ENCODE results near the gene VMAC.

The VMAC gene

DNA sequence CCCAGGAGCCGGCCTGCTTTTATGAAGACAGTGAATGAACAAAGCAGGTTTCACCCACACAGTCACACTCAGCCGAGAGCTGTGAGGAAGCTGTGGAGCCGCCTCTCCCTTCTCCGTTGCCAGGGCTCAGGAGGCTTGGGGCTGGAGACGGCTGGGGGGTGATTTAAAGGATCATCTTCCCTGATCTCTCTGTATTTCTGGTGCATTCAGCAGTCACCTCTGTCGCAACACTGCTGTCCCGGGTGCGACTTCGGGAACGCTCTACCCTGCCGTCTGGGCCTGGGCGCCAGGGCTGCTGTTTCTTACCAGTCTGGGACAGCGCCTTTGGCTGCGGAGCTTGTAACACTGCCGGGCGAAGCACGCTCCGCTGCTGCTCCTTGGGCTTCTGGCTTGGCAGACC, 27.5 kb downstream of the VMAC start:
- TF ChIP-seq ELF4 (IDR thresholded peaks at IDR 0.05) = no peak
- no peak for TF ChIP-seq SP1 (IDR thresholded peaks at IDR 0.05)
- TF ChIP-seq FOXA1 (IDR thresholded peaks at IDR 0.05) = no peak
- no peak for TF ChIP-seq L3MBTL2 (conservative IDR thresholded peaks at IDR 0.05)
- no peak for TF ChIP-seq HDGF (IDR thresholded peaks at IDR 0.05; ENCODE audit: borderline replicate concordance)
- no peak for TF ChIP-seq BHLHE40 (IDR thresholded peaks at IDR 0.05; ENCODE audit: borderline replicate concordance)
- DNase-seq (ENCODE audit: extremely low spot score) = no peak
- ChIA-PET CTCF (no interaction called here), POLR2A (no interaction called here)

DNA sequence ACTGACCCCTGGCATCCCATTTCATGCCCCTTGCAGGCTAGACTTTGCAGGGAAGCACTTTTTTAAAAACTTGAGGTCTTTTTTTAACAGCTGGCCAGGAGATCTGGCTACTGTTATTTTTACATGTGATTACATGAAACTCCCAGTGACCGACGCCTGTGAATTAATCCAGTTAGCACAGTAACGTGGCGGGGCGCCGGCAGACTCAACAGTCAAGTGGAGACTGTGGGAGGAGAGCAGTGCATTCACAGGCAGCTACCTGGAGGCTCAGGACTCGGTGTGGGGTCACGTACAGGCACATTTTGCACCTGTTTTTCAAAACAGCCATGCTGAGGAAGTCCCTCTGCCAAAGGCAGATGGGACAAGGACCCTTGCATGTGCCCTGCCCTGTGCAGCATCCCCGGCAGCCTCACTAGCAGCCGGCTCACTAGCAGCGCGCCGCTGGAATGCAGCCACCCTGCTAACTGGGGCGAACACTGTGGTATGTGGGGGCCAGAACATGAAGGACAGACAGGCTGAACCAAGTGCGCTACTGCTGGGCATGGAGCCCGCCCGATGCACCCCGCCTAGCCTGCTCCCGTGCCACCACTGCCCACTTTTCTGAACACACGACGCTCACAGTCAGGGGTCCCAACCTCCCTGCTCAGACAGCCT, 28.1 kb downstream of the VMAC start:
- no peak for DNase-seq (ENCODE audit: extremely low spot score)
- ChIA-PET CTCF (no interaction called here), POLR2A (no interaction called here)
- TF ChIP-seq SP1 (IDR thresholded peaks at IDR 0.05) (no peak), SUZ12 (IDR thresholded peaks at IDR 0.05) (no peak), HDGF (IDR thresholded peaks at IDR 0.05; ENCODE audit: borderline replicate concordance) (no peak), ARNT (IDR thresholded peaks at IDR 0.05) (no peak)

DNA sequence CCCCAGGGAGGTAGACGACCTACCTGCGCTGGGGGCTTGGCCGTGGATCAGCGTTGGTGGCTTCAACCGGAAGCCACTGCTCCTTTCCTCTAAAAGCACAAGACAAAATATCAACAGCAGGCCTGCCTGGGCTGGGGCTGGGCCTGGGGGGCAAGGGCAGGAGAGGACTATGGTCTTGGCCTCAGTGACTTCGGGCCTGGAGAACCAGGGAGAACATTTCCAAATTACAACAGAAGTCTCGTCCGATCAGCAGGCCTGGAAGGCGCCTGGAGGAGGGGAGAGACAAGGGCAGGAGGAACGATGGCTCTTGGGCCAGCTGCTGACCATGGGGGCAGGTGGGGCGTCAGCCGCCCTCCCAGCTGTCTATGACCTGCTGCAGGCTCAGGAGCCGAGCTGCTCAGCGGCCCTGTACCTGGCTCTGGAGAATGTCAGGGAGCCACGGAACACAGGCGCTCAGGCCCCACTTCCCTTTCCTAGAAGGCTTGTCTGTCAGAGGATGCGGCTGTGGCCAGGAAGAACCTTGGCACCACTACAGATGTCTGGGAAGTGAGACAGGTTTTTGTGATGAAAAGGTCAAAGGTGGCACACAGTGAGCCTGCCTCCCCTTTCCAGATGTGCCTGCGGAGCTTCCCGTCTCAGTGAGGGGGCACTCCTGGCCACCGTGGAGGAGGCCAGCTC, 28.9 kb downstream of the VMAC start:
- ChIA-PET POLR2A (no interaction called here), CTCF (no interaction called here)
- no peak for TF ChIP-seq LEF1 (IDR thresholded peaks at IDR 0.05; ENCODE audit: borderline replicate concordance)
- TF ChIP-seq ELF4 (IDR thresholded peaks at IDR 0.05) = no peak
- TF ChIP-seq BHLHE40 (IDR thresholded peaks at IDR 0.05; ENCODE audit: borderline replicate concordance) = no peak
- TF ChIP-seq CTBP1 (IDR thresholded peaks at IDR 0.05; ENCODE audit: borderline replicate concordance) = no peak
- TF ChIP-seq FOXK2 (IDR thresholded peaks at IDR 0.05) = no peak
- no peak for TF ChIP-seq SP1 (IDR thresholded peaks at IDR 0.05)
- TF ChIP-seq ARNT (IDR thresholded peaks at IDR 0.05) = no peak
- no peak for TF ChIP-seq FOXA1 (IDR thresholded peaks at IDR 0.05)
- TF ChIP-seq, protein P1, sequence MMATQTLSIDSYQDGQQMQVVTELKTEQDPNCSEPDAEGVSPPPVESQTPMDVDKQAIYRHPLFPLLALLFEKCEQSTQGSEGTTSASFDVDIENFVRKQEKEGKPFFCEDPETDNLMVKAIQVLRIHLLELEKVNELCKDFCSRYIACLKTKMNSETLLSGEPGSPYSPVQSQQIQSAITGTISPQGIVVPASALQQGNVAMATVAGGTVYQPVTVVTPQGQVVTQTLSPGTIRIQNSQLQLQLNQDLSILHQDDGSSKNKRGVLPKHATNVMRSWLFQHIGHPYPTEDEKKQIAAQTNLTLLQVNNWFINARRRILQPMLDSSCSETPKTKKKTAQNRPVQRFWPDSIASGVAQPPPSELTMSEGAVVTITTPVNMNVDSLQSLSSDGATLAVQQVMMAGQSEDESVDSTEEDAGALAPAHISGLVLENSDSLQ (IDR thresholded peaks at IDR 0.05) = no peak
- no peak for TF ChIP-seq L3MBTL2 (conservative IDR thresholded peaks at IDR 0.05)
- TF ChIP-seq NFRKB (IDR thresholded peaks at IDR 0.05) = no peak
- no peak for TF ChIP-seq HDGF (IDR thresholded peaks at IDR 0.05; ENCODE audit: borderline replicate concordance)
- no peak for TF ChIP-seq TARDBP (IDR thresholded peaks at IDR 0.05)
- no peak for TF ChIP-seq ZNF384 (IDR thresholded peaks at IDR 0.05)
- no peak for TF ChIP-seq SUZ12 (IDR thresholded peaks at IDR 0.05)
- TF ChIP-seq FOXM1 (IDR thresholded peaks at IDR 0.05; ENCODE audit: borderline replicate concordance) = no peak
- DNase-seq (ENCODE audit: extremely low spot score) = no peak

- no peak for DNase-seq (ENCODE audit: extremely low spot score)
- no peak for TF ChIP-seq ARNT (IDR thresholded peaks at IDR 0.05)
- TF ChIP-seq HDGF (IDR thresholded peaks at IDR 0.05; ENCODE audit: borderline replicate concordance) = no peak
- no peak for TF ChIP-seq ELF4 (IDR thresholded peaks at IDR 0.05)
- TF ChIP-seq SP1 (IDR thresholded peaks at IDR 0.05) = no peak
- TF ChIP-seq ZNF384 (IDR thresholded peaks at IDR 0.05) = no peak
- TF ChIP-seq TARDBP (IDR thresholded peaks at IDR 0.05) = no peak
- TF ChIP-seq BHLHE40 (IDR thresholded peaks at IDR 0.05; ENCODE audit: borderline replicate concordance) = no peak
- TF ChIP-seq, protein P1 (IDR thresholded peaks at IDR 0.05) = no peak
- no peak for TF ChIP-seq L3MBTL2 (conservative IDR thresholded peaks at IDR 0.05)
- no peak for TF ChIP-seq SUZ12 (IDR thresholded peaks at IDR 0.05)
- no peak for TF ChIP-seq LEF1 (IDR thresholded peaks at IDR 0.05; ENCODE audit: borderline replicate concordance)
- TF ChIP-seq FOXK2 (IDR thresholded peaks at IDR 0.05) = no peak
- no peak for TF ChIP-seq FOXA1 (IDR thresholded peaks at IDR 0.05)
- TF ChIP-seq FOXM1 (IDR thresholded peaks at IDR 0.05; ENCODE audit: borderline replicate concordance) = no peak
- TF ChIP-seq NFRKB (IDR thresholded peaks at IDR 0.05) = no peak
- TF ChIP-seq CTBP1 (IDR thresholded peaks at IDR 0.05; ENCODE audit: borderline replicate concordance) = no peak
- ChIA-PET POLR2A (no interaction called here), CTCF (no interaction called here)
Measured at GRCh38 chr19:5934069-5934401, 29.4 kb downstream of the VMAC start.

- ChIA-PET CTCF (no interaction called here), POLR2A (interaction anchor here (0.9 kb wide), 1 partner anchor 31 kb away, joined by 4 read pairs; the partner anchor contains the start of gene NDUFA11)
- TF ChIP-seq ZNF384 (IDR thresholded peaks at IDR 0.05) = no peak
- TF ChIP-seq, protein P1 (IDR thresholded peaks at IDR 0.05) = peak; percentile 16; the same call in 1 of the 2 replicates
- peak; percentile 28 for DNase-seq (ENCODE audit: extremely low spot score)
Measured at GRCh38 chr19:5934774-5935472, 30.3 kb downstream of the VMAC start.
